T-helper 1 cell (primary cell): Measurements from ENCODE around the gene GPR17.

Source experiments
- DNase-seq, 5 donors: peaks; one replicate each; pipeline ENCODE4 v3.0.0-alpha.2; 2012 to 2020

Gene GPR17

DNA sequence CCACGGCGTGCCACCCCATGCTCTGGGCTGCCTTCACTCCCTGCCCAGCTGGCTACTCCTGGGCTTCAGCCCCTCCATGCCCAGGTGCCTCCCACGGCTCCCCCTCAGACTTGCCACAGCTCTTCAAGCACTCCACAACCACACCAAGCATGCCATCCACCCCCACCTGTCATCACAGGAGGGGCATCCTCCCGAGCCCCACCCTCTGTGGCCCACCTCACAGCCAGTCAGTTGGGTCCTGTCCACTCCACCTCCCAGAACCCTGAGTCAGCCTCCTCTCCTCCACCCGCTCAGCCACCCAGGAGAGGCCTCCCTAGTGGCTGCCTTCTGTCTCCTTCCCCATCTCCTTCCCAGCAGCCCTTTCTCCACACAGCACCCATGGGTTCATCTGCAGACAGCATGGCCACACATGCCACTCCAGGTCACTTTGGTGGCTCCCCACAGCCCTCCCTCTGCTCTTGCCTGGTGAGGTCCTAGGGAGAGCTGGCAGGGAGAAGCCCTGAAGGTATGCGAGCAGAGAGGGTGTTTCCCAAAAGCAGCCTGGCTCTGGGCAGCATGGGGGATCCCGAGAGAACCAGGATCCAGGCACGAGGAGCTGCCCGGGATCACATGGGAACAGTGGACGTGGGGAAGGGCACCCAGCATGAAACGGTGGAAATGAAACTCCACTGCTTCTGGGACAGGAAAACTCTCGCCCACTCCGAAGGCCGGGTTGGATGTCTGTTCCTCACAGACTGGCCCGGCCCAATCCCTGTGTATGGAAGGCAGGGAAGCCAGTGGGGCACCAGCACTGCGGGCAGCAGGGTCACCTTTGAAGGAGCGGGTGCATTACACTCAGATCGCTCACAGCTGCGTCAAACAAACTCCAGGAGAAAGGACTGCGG lies 26.6 kb downstream of the GPR17 start:
- DNase-seq = no peak

DNA sequence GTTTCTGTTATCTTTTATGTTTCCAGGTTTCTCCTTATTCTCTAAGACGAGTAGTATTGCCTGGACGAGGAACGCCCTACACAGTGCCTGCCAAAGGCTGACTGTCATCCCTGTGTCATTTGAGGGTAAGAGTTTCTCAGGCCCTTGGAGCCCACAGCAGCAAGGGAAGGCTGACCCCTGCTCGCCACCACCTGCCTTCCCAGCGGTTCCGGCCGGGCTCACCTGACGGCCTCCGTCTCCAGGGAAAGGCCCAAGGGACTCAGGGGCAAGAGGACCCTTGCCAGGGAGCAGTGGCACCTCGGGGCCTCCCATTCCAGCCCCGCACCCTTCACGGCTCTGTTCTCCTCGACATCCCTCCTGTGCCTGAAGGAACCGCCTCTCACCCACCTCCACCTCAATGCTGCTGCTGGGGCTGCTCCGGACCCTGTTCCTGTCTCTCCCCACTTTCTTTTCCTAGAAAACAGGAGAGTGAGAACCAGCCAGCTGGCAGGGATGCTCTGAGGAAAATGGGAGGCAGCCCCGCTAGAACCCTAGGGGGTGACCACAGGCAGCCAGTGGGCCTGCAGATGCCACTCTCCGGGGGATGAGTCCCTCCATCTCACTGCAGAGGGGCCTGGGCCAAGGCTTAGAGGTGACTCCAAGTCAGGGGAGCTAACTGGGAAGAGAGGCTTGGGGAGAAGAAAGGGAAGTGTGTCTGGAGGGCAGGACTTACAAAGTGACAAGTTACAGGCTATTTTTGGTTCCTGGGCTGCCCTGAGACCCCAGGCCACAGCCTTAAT lies 27.5 kb downstream of the GPR17 start:
- no peak for DNase-seq

DNA sequence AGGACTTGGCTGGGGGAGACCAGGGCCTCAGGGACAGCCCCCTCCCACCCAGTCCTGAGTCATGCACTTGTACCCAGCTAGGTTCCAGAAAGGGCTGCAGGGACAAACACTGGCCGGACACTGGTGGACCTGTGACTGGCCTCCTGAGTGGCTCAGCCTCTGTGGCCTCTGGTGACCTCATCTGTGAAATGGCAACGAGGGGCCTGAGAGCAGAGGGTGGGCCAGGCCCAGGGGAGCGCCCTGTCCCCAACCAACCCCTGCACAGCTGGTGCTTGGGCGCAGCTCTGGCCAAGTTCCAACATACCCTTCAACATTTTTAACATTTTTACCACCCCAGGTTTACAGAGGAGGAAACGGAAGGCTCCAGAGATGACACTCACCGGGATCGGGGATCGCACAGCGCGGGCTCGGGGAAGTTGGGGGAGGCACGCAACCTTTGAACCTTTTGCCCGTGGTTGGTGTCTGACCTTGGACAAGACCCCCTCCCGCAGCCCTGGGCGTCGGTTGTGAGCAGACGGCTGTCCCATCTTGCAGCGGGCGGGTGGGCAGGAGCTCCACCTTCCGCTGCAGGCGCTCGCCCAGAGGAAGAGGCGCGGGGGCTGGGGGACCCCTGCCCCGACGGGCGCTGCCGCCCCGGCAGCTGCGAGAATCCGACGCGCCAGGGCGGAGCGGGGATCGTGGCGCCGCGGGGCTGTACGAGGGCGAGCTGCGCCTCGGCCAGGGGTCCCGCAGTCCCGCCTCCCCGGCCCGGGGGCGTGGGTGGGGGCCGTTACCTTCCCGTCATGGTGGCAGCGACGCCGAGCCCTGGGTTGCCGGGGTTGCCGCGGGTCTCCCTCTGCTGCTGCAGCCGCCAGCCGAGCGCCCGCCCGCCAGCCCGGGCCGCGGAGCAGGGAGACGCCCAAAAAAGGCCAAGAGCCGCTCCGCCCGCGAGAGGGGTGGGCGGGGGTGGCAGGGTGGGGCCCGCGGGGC lies 28.6 kb downstream of the GPR17 start:
- no peak for DNase-seq

DNA sequence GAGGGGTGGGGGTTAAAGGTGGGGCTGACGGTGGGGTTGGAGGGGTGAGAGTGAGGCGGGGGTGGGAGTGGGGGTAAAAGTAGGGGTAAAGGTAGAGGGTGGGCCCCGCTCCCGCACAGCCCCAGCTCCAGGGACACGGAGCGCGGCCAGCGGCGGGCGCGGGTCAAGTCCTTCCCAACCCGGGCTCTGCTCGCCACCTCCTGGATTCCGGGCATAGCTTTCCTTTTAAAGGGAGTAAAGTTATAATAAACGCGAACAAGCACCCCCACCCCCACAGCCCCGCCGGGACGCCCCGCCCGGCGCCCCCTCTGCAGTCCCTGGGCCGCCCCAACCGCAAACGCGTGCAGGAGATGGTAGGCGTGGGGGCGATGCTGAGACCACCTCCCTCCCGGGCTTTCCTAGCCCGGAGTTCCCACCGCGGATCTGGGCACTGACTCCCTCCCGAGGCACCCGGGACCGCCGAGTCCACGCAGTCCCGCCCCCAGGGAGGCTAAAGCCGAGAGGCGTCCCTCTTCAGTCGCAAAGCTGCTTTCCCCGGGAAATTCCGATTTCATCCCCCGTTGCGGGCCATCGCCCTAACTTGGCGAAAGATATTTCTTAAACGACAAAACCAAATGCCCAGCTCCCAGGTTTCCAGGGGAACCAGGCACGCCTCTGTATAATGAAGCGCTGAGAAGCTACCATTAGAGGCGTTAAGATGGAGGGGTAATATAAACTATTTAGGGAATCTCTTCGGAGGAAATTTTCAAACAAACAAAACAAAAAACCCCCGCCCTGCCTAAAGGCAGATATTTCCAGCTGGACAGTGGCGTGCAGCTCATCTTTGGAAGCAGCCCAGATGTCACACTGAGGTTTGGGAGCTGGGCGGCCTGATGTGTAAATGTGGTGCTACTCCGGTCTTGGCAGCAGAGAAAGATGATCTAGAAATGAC lies 29.6 kb downstream of the GPR17 start, which contains the start of gene LIMS2:
Gene LIMS2, minus strand, starts transcription at position 200 of the 931 bp plus-strand sequence. CDS start 506 bp downstream, outside the sequence.
- DNase-seq = no peak

DNA sequence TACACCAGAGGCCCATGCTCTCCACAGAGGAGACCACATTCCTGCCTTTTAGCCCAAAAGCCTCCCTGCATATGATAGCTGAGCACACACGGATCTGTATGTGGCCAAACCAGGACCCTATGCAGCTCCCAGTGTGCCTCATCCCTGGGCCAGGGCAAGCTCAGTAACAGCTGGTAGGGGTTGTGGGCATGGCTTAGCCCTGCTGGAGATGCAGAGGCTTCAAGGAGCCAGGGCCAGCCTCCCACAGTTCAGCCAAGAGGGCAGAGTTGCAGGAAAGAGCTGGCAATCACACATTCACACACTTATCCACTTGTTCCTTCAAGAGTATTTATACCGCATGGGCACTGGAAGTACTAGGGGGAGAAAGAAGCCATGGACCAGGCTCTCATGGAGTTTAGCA lies 31.0 kb downstream of the GPR17 start:
- DNase-seq = no peak

DNA sequence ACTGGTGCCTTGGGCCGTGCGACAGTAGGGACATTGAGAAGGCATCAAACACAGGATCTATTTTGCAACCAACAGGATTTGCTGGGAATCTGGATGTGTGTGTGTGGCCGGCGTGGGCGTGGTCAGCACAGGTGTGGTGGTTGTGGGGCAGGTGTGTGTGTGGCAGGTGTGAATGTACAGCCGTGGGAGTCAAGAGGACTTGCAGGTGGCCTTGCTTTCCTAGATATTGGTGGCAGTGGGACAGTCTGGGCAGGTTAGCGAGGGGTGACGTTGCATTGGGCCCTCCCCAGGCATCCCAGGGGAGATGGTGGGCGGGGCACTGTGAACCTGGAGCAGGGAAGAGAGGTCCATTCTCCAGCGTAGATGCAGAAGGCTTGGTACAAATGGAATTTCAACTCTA lies 32.6 kb downstream of the GPR17 start:
- no peak for DNase-seq

DNA sequence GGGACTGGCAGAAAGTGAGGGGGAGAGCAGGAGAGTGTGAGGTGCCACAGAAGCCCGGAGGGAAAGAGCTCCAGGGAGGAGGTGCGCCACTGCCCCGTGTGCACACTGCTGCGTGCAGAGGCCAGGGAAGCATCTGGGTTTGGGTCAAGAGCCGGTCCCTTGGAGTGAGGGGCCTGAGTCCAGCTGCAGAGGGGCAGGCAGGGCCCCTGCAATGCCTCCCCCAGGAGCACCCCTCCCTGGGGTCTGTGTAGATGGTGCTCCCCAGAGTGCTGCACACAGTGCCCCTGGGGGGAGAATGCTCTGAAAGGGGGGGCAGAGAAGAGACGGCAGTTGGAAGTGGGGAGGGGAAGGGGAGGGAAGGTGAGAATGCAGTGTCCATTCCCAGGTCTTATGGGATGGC lies 33.0 kb downstream of the GPR17 start:
- DNase-seq = no peak

DNA sequence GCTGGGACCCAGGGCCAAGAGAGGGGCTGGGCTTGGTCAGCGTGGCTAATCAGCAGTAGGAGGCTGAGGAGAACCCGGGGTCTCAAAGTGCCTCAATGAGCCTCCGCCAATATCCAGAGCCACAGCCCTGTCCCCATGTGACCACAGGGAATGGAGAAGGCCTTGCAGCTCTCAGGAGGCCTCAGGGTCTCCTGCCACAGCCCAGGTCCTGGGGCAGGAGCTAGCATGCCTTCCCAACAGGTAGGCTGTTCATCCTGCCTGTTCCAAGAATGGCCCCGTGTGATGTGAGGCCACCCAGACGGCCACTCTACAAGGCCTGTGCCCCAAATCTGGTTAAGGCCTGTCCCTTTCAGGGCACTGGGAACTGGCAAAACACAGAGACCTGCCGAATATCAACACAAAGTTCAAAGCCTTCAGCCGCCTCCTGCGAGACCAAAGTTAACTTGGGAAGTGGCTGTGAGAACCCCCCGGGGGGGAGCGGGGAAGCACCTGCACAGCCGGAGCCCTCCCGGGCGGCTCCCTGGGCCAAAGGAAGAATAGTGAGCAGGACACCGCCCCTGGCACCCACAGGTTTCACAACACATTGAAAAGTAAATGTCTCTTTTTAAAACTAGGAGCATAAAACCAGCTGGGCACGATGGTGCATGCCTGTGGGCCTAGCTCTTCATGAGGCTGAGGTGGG lies 33.9 kb downstream of the GPR17 start:
- no peak for DNase-seq

DNA sequence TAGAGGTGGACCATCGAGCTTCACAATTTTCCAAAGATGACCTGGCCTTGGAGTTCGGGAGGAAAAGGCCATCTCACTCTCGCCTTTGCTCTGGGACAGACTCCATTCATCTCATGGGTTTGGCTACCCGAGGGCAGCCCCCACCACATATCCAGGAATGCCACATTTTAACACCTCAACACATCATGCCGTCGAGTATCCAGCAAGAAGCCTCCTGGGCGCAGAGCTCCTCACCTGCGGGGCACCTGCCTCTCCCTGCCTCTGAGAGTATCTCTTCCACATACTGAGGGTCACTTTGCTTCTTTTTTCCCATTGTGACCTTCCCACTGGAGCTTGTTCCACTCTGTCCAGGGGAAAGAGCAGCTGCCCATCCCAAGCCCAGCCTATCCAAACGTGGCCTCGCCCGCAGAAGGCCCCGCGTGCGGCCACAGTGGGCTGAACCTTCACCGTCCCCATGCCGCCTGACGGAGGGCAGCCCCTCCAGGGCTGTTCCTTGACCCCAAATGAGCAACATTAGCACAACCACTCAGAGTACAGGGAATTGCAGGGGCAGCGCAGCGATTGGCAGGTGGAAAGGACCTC lies 34.8 kb downstream of the GPR17 start:
- no peak for DNase-seq

DNA sequence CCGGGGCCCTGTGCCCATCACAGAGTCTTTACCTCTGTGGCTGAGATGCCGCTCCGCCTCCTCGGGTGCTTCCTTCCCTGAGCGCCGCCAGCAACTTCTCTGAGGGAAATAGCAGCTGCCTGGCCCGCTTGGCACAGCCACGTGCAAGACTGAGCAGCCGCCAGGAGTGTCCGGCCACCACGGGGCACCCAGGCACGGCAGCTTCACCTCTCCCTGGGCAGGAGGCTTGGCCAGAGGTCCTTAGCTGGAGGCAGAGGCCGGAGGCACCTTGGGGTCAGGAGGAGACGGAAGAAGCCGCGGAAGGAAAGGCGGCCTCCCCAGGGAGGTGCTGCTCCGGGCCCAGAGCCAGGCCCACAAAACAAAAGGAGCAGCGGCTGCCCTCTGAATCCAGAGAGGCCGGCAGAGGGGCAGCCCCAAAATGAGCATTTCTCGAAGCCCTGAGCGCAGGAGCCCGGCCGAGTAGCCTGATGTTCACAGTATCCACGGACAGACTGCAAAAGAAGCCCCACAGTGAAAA lies 35.4 kb downstream of the GPR17 start:
- DNase-seq = no peak

DNA sequence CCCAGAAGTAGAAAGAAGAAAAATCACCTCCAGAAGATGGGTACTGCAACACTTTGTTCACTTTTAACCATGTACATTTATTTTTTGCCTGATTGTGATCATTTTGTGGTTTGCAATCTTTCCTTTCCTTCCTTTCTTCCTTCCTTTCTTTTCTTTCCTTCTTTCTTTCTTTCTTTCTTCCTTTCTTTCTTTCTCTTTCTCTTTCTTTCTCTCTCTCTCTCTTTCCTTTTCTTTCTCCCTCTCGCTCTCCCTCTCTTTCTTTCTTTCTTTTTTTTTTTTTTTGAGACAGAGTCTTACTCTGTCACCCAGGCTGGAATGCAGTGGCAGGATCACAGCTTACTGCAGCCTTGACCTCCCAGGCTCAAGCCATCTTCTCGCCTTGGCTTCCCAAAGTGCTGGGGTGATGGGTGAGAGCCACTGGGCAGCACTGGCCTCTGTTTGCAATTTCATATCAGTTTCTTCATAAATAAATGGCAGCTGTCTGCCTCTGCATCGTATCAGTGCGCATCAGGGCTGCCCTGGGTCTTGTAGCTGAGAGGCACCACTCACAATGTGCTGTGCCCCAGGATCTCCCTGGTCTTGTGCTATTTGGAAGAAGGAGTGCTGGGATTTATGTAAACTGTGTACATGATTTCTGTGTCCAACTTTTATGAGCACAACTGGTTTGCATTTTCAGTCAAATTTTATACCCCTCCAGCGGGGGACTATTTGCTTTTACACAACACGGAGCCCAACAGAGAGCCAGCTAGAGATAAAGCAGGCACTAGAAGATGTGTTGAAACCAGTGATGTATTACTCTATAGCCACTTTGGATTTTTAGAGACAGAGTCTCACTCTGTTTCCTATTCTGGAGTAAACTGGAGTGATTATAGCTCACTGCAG lies 36.3 kb downstream of the GPR17 start:
- DNase-seq = no peak

DNA sequence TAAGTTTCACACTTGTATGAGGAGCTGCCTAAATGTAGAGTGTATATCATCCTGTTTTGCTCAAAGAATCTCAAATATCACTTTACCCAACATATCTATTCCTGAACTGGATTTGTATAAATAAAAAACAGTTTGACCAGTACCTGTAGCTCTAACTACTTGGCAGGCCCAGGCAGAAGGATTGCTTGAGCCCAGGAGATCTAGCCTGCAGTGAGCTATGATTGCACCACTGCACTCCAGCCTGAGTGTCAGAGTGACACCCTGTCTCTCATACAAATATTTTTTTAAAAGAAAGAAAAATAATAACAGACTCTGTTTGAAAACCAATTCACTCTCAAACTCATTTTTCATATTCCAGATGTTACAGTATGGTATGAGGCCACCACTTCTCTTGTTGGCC lies 37.1 kb downstream of the GPR17 start:
- no peak for DNase-seq

DNA sequence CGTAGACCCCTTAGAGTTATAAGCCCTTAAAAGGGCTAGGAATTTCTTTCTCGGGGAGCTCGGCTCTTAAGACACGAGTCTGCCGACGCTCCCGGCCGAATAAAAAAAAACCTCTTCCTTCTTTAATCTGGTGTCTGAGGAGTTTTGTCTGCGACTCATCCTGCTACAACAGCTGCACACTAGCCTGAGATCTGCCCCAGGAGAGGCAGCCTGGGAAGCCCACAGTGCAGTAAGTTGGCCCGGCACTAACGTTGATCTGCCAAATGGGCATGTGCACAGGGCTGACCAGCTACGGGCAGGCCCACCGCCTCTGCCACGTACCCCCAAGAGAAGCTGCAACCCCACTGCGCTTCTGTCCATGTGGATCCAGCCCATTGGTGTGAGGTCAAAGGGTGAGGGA lies 37.8 kb downstream of the GPR17 start:
- no peak for DNase-seq

DNA sequence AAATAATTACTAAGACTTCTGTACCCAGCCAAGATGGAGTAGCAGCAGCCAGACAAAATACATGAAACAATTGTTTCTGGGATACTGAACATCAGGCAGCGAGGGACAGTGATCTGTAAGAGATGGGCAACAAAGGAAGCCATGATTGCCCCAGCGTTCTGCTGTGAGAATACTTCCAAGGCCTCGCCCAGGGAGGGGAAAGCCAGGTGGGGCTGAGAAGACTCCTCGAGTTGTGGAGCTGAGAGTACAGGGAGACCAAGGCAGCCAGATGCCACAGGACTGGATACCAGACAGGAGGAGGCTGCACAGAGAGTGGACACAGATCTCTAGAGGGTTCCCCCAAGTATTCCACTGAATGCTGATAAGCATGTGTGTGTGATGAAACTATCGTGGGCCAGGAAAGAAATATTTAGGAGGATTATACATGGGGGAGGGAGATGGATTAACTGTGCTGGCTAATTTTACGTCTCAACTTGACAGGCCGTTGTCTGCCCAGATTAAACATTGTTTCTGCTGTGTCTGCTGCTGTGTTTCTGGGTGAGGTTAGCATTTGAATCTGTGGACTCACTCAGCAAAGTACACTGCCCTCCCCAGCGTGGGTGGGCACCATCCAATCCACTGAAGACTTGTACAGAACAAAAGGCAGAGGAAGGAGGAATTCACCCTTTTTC lies 39.6 kb downstream of the GPR17 start:
- DNase-seq = no peak

DNA sequence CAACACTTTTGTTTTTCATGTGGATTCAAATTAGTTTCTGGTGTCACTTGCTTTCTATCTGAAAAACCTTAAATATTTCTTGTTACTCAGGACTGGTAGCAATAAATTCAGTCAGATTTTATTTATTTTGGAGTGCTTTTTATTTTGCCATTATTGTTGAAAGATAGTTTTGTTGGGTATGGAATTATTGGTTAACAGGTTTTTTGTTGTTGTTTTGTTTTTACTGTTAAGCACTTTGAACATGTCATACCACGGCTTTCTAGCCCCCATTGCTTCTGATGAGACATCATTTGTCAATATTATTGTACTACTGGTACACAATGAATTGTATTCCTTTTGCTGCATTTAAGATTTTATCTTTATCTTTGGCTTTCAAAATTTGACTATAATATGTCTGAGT lies 42.5 kb downstream of the GPR17 start:
- DNase-seq = no peak

DNA sequence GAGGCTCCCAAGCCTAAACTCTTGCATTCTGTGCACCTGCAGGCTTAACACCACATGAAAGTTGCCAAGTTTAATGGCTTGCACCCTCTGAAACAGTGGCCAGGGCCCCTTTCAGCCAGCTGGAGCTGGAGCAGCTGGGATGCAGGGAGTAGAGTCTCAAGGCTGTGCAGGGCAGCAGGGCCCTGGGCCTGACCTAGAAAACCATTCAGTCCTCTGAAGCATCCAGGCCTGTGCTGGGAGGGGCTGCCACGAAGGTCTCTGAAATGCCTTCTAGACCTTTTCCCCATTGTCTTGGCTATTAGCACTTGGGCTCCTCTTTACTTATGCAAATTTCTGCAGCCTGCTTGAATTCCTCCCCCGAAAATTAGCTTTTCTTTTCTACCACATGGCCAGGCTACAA lies 44.7 kb downstream of the GPR17 start:
- DNase-seq = no peak

DNA sequence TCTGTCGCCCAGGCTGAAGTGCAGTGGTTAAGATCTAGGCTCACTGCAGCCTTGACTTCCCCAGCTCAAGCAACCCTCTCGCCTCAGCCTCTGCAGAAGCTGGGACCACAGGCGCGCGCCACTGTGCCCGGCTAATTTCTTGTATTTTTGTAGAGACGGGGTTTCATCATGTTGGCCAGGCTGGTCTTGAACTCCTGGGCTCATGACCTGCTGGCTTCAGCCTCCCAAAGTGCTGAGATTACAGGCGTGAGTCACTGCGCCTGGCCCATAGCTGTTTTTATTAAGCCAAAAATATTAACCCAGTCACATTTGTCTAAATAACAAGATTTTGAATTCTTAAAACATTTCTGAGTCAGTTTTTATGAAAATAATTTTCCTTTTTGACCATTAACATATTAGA lies 49.0 kb downstream of the GPR17 start:
- no peak for DNase-seq
